Left colon (tissue), 2 donors: ENCODE data around the gene GRAMD1C. TPM values are rescaled to one million over a fixed set of nuclear protein-coding genes. Genes with fewer than 3 reads are reported as not detected.
"Not testable (repeated sequence)": the region's sequence is repeated elsewhere in the genome, so short reads cannot be mapped to it uniquely, and the experiment has no call there.

ENCODE experiments used
- ATAC-seq: fragments of 200-7000 bp; cut with Tn5 transposase; one replicate; pipeline ENCODE4 v1.9.1; 2020; ENCODE audit warnings: mild to moderate bottlenecking, moderate library complexity
- DNase-seq, 2 donors: peaks; one replicate each; pipeline ENCODE4 v3.0.0-alpha.2; 2020
- intact Hi-C, 2 donors: fragments of 100-400 bp; cut with DNase I in 1 of 2; cut with micrococcal nuclease in 1 of 2; formaldehyde crosslinking; loops; one replicate each; pipeline versions ENCODE4 v1.11.2 to v1.14.0; 2022; cut with DNase I, micrococcal nuclease
- total RNA-seq, 2 donors: library from RNA; stranded (reverse); fragmentation: NEBNext Ultra II Directional; extraction: Animal tissue kit (Norgen Biotek cat#: 25700); gene quantifications; one replicate each; pipeline ENCODE4 v1.2.1, GENCODE V29; 2021
- donor health status: DM: no; HTN: no; CAD: no.
- donor health status: DM: yes; HTN: yes; CAD: no.

The GRAMD1C gene
- total RNA-seq, 2 donors from 2014 or later, result 8.2 to 16.1 TPM

DNA sequence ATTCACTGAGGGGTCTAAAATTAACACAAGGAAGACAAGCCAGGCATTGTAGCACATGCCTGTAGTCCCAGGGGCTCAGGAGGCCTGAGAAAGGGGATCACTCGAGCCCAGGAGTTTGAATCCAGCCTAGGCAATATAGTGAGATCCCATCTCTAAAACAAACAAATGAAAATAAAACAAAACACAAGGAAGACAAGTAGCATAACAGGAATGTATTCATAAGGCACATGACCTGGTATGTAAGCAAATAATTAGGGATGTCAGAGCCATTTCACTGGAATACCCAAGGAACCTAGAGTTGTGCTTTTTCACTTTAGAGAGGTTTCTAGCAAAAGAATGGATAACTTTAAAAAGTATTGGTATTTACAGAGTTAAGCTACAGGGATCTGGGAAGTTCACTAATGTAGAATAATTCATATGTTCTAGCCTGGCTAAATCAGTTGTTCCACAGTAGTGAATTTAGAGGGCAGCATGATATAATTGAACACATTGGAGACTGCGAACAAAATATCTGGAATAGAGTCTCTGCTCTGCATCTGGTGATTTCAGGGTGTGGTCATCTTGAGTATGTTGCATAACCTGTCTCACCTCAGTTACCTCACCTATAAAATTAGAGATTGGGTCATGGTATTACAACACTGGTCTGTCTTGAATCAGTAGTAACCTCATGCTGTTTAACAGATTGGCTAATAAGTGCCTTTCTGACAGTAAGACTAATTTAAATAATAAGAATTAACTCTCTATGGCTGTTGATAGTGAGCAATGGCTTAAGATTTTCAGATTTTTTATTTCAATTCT is 9.3 kb downstream of the GRAMD1C start:
- peak; percentile 94 for ATAC-seq
- intact Hi-C loops, result loop anchor here in 1 of 2 donors (10.0 kb wide), 1 partner anchor 113 kb away; no protein-coding TSS in a partner anchor
- DNase-seq, result no peak

GRCh38 chr3:113849071-113849470 is 10.5 kb downstream of the GRAMD1C start:
- ATAC-seq, DNase-seq: not testable (repeated sequence)
- intact Hi-C loops, result loop anchor here in 1 of 2 donors (10.0 kb wide), 1 partner anchor 114 kb away; no protein-coding TSS in a partner anchor

DNA sequence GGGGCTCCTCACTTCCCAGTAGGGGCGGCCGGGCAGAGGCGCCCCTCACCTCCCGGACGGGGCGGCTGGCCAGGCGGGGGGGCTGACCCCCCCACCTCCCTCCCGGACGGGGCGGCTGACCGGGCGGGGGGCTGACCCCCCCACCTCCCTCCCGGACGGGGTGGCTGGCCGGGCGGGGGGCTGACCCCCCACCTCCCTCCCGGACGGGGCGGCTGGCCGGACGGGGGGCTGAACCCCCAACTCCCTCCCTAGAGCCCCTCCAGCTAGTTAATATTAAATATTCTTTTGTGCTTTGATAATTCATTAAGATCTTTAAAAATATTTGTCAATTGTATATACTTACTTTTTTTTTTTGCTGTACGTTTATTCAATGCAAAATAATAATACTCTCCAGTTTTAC is 11.3 kb downstream of the GRAMD1C start:
- not testable (repeated sequence) for ATAC-seq, DNase-seq
- intact Hi-C loops, result loop anchor here in 1 of 2 donors (10.0 kb wide), 1 partner anchor 115 kb away; no protein-coding TSS in a partner anchor

DNA sequence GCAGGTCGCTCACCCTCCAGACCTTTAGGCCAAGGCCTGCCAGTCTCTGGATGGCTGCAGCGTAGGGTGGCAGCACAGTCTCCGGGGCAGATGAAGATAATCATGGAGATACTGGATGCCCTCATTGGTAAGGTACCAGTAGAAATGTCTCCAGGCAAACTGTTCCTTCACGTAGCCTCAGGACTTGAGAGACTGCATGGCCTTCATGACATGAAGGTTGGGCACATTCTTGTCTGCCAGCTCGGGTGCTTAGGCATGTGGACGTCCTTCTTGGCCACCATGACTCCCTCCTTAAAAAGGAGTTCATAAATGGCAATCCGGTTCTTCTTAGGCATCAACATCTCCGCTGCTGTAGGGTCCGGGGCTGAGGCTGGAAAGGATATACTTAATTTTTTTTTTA is 11.8 kb downstream of the GRAMD1C start:
- DNase-seq, ATAC-seq, intact Hi-C loops: not testable (repeated sequence)

DNA sequence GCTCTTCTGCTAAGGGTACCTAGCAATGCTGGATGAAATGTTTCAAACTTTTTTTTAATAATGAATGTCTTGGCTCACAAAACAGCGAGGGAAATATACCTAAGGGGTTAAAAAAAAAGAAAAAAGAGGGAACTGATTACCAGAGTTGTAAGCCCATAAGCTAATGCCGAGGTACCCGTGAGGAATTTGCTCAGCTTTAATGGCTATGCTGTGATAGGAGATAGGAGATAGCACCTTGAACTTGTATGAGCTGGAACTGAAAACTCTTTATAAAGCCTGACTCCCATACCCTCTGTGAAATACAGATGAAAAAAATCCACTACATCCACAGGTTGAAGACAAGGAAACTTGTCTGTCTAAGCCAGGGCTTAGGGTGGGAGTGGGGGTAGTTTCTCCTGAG is 13.9 kb downstream of the GRAMD1C start:
- intact Hi-C loops, result no loop called here
- DNase-seq (no peak), ATAC-seq (no peak)

DNA sequence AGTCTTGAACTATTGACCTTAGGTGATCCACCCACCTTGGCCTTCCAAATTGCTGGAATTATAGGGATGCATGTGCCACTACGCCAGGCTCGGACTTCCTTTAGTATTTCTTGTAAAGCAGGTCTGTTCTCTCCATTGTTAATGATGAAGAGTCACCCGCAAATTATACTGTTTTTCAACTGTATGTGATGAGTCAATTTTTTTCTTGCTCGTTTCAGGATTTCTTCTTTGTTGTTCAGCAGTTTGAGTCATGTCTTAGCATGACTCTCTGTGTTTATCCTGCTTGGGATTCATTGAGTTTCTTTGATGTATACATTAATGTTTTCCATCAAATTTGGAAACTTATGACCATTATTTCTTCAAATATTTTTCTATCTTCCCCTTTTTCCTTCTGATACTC is 28.9 kb downstream of the GRAMD1C start:
- ATAC-seq (no peak), DNase-seq (no peak)

GRCh38 chr3:113873293-113873692 is 34.7 kb downstream of the GRAMD1C start:
- ATAC-seq (no peak), DNase-seq (no peak)
- intact Hi-C loops, result no loop called here

More for the DNA sequence above, 28.9 kb downstream of the GRAMD1C start:
- intact Hi-C loops, result no loop called here

GRCh38 chr3:113873814-113874526 is 35.4 kb downstream of the GRAMD1C start:
- DNase-seq (no peak), ATAC-seq (no peak)
- intact Hi-C loops, result no loop called here

GRCh38 chr3:113878403-113878802 is 39.8 kb downstream of the GRAMD1C start:
- intact Hi-C loops, result no loop called here
- DNase-seq (no peak), ATAC-seq (no peak)

- DNase-seq (no peak), ATAC-seq (no peak)
- intact Hi-C loops, result no loop called here
These were observed 46.5 kb downstream of the GRAMD1C start for GRCh38 chr3:113885050-113885449.

DNA sequence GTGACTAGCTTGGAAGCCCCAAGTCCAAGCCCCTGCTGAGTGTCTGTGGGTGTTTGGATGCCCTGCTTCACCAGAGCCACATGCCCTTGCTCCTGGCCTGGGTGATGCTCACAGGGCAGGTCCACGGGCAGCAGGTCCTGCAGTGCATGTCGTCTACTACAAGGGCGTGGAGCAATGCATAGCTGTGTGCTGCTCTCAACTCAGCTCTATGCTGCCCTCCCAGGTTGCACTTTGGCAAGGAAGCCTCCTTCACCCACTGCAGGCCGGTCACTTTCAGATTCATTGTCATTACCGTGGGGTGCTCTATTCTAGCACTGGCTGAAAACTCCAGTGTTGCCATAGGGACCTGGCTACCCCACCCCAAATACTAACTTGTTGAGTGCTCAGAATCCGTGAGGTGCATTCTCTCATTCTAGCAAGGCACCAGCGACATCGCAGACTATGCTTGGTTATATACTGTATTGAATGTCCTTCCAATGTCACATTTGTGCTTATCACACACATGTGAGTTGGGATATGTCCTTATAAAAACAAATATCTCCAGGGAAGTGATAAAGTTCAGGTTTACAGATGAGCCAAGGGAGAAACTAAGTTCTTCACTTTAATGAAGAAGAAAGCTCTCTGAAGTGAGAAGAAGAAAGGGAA is 51.8 kb downstream of the GRAMD1C start:
- DNase-seq (peak; percentile 41 to 48), ATAC-seq (peak; percentile 99)
- intact Hi-C loops, result no loop called here

DNA sequence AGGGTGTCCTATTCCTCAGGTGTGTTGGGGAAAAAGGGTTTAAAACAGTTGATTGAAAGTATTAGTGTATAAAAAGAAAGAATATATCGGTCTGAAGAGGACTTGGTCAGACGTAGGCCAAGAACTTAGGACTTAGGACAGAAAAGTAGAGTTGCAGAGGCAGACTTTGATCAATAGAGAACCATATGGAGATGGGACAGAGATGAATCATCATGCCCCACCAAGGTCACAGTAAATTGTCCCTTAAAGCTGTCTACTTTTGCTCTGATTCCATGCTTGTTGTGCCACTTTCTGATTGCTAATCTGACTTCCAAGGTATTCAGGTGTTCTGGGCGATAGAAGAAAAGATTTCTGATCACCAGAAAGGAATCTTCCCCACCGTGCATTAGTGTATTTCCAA is 56.3 kb downstream of the GRAMD1C start:
- peak; percentile 25 for ATAC-seq

GRCh38 chr3:113895964-113896363 is 57.4 kb downstream of the GRAMD1C start:
- intact Hi-C loops, result no loop called here
- ATAC-seq (no peak), DNase-seq (no peak)

More for the DNA sequence above, 56.3 kb downstream of the GRAMD1C start:
- intact Hi-C loops, result no loop called here
- DNase-seq, result no peak

GRCh38 chr3:113896930-113897329 is 58.3 kb downstream of the GRAMD1C start:
- intact Hi-C loops, result no loop called here
- DNase-seq, result no peak
- peak; percentile 33 for ATAC-seq

GRCh38 chr3:113897373-113897777 is 58.8 kb downstream of the GRAMD1C start:
- DNase-seq, result no peak
- intact Hi-C loops, result no loop called here
- peak; percentile 99 for ATAC-seq

DNA sequence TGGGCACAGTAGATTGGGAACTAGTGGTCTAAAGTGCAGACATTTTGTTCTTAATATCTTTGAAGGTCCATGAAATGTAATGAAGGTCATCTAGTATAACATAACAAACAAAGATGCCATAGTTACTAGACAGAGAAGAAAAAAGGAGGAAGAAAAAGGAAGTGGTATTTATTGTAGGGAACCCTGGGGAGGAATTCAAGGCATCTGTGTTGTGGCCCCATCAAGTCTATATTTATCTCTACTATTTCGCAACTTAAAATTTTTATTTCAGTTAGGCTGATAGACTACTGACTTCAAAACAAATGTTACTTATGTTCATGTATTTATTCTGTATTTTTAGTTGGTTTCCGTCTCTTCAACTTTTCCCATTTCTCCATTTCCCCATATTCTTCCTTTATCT is 60.3 kb downstream of the GRAMD1C start:
- DNase-seq (no peak), ATAC-seq (no peak)
- intact Hi-C loops, result no loop called here

DNA sequence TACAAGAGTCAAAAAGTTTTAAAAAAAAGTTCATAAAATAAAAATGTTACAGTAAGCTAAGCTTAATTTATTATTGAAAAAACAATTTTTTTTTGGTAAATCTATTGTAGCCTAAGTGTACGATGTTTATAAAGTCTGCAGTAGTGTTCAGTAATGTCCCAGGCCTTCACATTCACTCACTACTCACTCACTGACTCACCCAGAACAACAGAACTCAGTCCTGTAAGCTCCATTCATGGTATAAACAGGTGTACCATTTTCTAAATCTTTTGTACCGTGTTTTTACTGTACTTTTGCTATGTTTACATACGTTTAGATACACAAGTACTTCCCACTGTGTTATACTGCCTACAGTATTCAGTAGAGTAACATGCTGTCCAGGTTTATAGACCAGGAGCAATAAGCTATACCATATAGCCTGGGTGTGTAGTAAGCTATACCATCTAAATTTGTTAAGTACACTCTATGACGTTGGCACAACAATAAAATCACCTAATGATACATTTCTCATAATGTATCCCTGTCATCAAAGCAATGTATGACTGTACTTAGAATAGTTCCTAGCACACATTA is 68.1 kb downstream of the GRAMD1C start:
- intact Hi-C loops, result no loop called here
- ATAC-seq, result peak; percentile 97
- DNase-seq, result no peak

- intact Hi-C loops, result no loop called here
- no peak for DNase-seq
- ATAC-seq, result no peak
These were observed 69.5 kb downstream of the GRAMD1C start for GRCh38 chr3:113908133-113908532.

DNA sequence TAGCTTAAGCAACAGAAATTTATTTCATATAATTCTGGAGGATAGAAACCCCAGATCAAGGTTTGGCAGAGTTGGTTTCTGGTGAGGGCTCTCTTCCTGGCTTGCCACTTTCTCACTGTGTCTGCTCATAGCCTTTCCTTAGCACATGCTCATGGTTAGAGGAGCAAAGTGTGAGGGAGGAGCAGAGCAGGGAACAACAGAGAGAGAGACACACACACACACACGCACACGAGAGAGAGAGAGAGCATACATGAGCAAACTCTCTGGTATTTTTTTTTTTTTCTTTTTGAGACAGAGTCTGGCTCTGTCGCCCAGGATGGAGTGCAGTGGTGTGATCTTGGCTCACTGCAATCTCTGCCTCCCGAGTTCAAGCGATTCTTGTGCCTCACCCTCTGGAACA is 72.4 kb downstream of the GRAMD1C start:
- intact Hi-C loops, result no loop called here
- no peak for DNase-seq
- ATAC-seq, result no peak
